ENCODE data around the gene MPP2. TPM values are rescaled to one million over a fixed set of nuclear protein-coding genes. Genes with fewer than 3 reads are reported as not detected.
"Not testable (repeated sequence)": the region's sequence is repeated elsewhere in the genome, so short reads cannot be mapped to it uniquely, and the experiment has no call there.

The MPP2 gene
- total RNA-seq, 1 donor from 2014 or later: 14.2 TPM

GRCh38 chr17:43845766-43846165 lies 61.6 kb downstream of the MPP2 start:
- no peak for DNase-seq

- DNase-seq: no peak
Observed at GRCh38 chr17:43844241-43844640, 63.1 kb downstream of the MPP2 start.

- no peak for DNase-seq
Observed at GRCh38 chr17:43842975-43843325, 64.4 kb downstream of the MPP2 start.

- not testable (repeated sequence) for DNase-seq
Observed at GRCh38 chr17:43842091-43842974, 65.0 kb downstream of the MPP2 start.

- no peak for DNase-seq
Observed at GRCh38 chr17:43841282-43841681, 66.1 kb downstream of the MPP2 start.

GRCh38 chr17:43840814-43841213 lies 66.5 kb downstream of the MPP2 start:
- no peak for DNase-seq

- no peak for DNase-seq
Observed at GRCh38 chr17:43839670-43840108, 67.6 kb downstream of the MPP2 start.

GRCh38 chr17:43834106-43834505 lies 73.2 kb downstream of the MPP2 start:
- DNase-seq: no peak

GRCh38 chr17:43832976-43833829 lies 74.1 kb downstream of the MPP2 start, which contains the start of gene MPP3:
Gene MPP3 (minus strand): TSS chr17:43833146. CDS start chr17:43831906, 1,240 bp downstream.
- DNase-seq: no peak

- DNase-seq: no peak
Observed at GRCh38 chr17:43832168-43832975, 75.0 kb downstream of the MPP2 start.

- DNase-seq: no peak
Observed at GRCh38 chr17:43831633-43832032, 75.7 kb downstream of the MPP2 start.

GRCh38 chr17:43830510-43831140 lies 76.7 kb downstream of the MPP2 start:
- DNase-seq: no peak

GRCh38 chr17:43829738-43830137 lies 77.6 kb downstream of the MPP2 start:
- no peak for DNase-seq

- DNase-seq: no peak
Observed at GRCh38 chr17:43827596-43827995, 79.7 kb downstream of the MPP2 start.

- no peak for DNase-seq
Observed at GRCh38 chr17:43826206-43826605, 81.1 kb downstream of the MPP2 start.

GRCh38 chr17:43825567-43825966 lies 81.8 kb downstream of the MPP2 start:
- no peak for DNase-seq

Other genes with a start within 250 kb of the MPP2 start
- gene MEOX1, start 245.6 kb downstream of the MPP2 start, total RNA-seq: not detected
- not detected for gene SOST, start 148.7 kb downstream of the MPP2 start, total RNA-seq
- gene DUSP3, start 128.6 kb downstream of the MPP2 start, total RNA-seq: 38.2 TPM
- gene CFAP97D1, start 127.1 kb downstream of the MPP2 start, total RNA-seq: not detected
- gene MPP3, start 74.4 kb downstream of the MPP2 start, total RNA-seq: 27.1 TPM
- gene CD300LG, start 60.4 kb downstream of the MPP2 start, total RNA-seq: not detected
- gene PPY, start 34.9 kb upstream of the MPP2 start, total RNA-seq: not detected
- not detected for gene PYY, start 46.4 kb upstream of the MPP2 start, total RNA-seq
- 0.78 TPM for gene NAGS, start 97.1 kb upstream of the MPP2 start, total RNA-seq
- gene TMEM101, start 107.4 kb upstream of the MPP2 start, total RNA-seq: 36.3 TPM
- 22.8 TPM for gene LSM12, start 159.1 kb upstream of the MPP2 start, total RNA-seq
- 11.4 TPM for gene G6PC3, start 163.2 kb upstream of the MPP2 start, total RNA-seq
- 101 TPM for gene HDAC5, start 216.1 kb upstream of the MPP2 start, total RNA-seq
- gene HROB, start 234.4 kb upstream of the MPP2 start, total RNA-seq: 0.78 TPM

All from occipital lobe (tissue), 2 donors.